Measurements from ENCODE around the gene EPB41L4B.

EPB41L4B gene

GRCh38 chr9:109199676-109200075 is 121.2 kb downstream of the EPB41L4B start:
- no peaks in the 10 kb centered on the region for H3K36me3 ChIP-seq (replicated peaks; ENCODE audit: low read depth, low read length)
- H2AFZ ChIP-seq (ENCODE audit: low read depth, low read length): no peak overlapping the region
- H3K4me1 ChIP-seq (ENCODE audit: low read length): peaks cover 3% of the 10 kb centered on the region; the same call in 1 of the 2 replicates
- H3K27ac ChIP-seq (ENCODE audit: low read length): no peak overlapping the region
- H3K9ac ChIP-seq (ENCODE audit: low read length): no peak overlapping the region
- H3K79me2 ChIP-seq (ENCODE audit: low read length): no peaks in the 10 kb centered on the region
- peaks cover 7% of the 10 kb centered on the region for H3K27me3 ChIP-seq (ENCODE audit: low read depth, low read length)
- TF ChIP-seq EZH2phosphoT487 (IDR thresholded peaks at IDR 0.05; ENCODE audit: low read depth) (no peak), CTCF (IDR thresholded peaks at IDR 0.05; ENCODE audit: low read depth, low read length) (no peak)
- no peak overlapping the region for H3K4me2 ChIP-seq (ENCODE audit: low read length)
- no peaks in the 10 kb centered on the region for H4K20me1 ChIP-seq (ENCODE audit: insufficient read depth, low read length)
- H3K9me3 ChIP-seq (ENCODE audit: insufficient read depth, low read length): no peaks in the 10 kb centered on the region
- H3K4me3 ChIP-seq (ENCODE audit: low read length): no peak overlapping the region

GRCh38 chr9:109198736-109199382 is 122.0 kb downstream of the EPB41L4B start:
- Histone ChIP-seq H3K79me2 (ENCODE audit: low read length) (no peaks in the 10 kb centered on the region), H3K9ac (ENCODE audit: low read length) (no peak overlapping the region), H4K20me1 (ENCODE audit: insufficient read depth, low read length) (no peaks in the 10 kb centered on the region), H3K4me3 (ENCODE audit: low read length) (no peak overlapping the region), H2AFZ (ENCODE audit: low read depth, low read length) (no peak overlapping the region), H3K9me3 (ENCODE audit: insufficient read depth, low read length) (no peaks in the 10 kb centered on the region), H3K4me1 (ENCODE audit: low read length) (peaks cover 7% of the 10 kb centered on the region), H3K27me3 (ENCODE audit: low read depth, low read length) (peaks cover 7% of the 10 kb centered on the region), H3K4me2 (ENCODE audit: low read length) (no peak overlapping the region), H3K27ac (ENCODE audit: low read length) (no peak overlapping the region), H3K36me3 (replicated peaks; ENCODE audit: low read depth, low read length) (no peaks in the 10 kb centered on the region)
- TF ChIP-seq EZH2phosphoT487 (IDR thresholded peaks at IDR 0.05; ENCODE audit: low read depth) (no peak), CTCF (IDR thresholded peaks at IDR 0.05; ENCODE audit: low read depth, low read length) (peak; percentile 37)

GRCh38 chr9:109193974-109194556 is 126.8 kb downstream of the EPB41L4B start:
- Histone ChIP-seq H3K4me1 (ENCODE audit: low read length) (peaks cover 28% of the 10 kb centered on the region), H3K79me2 (ENCODE audit: low read length) (no peaks in the 10 kb centered on the region), H4K20me1 (ENCODE audit: insufficient read depth, low read length) (no peaks in the 10 kb centered on the region), H3K4me2 (ENCODE audit: low read length) (no peak overlapping the region), H3K9ac (ENCODE audit: low read length) (no peak overlapping the region), H3K4me3 (ENCODE audit: low read length) (no peak overlapping the region), H3K9me3 (ENCODE audit: insufficient read depth, low read length) (no peaks in the 10 kb centered on the region), H3K27me3 (ENCODE audit: low read depth, low read length) (no peaks in the 10 kb centered on the region), H3K36me3 (replicated peaks; ENCODE audit: low read depth, low read length) (no peaks in the 10 kb centered on the region), H3K27ac (ENCODE audit: low read length) (no peak overlapping the region), H2AFZ (ENCODE audit: low read depth, low read length) (no peak overlapping the region)
- TF ChIP-seq CTCF (IDR thresholded peaks at IDR 0.05; ENCODE audit: low read depth, low read length) (no peak), EZH2phosphoT487 (IDR thresholded peaks at IDR 0.05; ENCODE audit: low read depth) (no peak)

- Histone ChIP-seq H4K20me1 (ENCODE audit: insufficient read depth, low read length) (no peaks in the 10 kb centered on the region), H3K9ac (ENCODE audit: low read length) (no peak overlapping the region), H3K27ac (ENCODE audit: low read length) (no peak overlapping the region), H3K4me1 (ENCODE audit: low read length) (peaks cover 26% of the 10 kb centered on the region), H3K79me2 (ENCODE audit: low read length) (no peaks in the 10 kb centered on the region), H3K9me3 (ENCODE audit: insufficient read depth, low read length) (no peaks in the 10 kb centered on the region), H3K4me3 (ENCODE audit: low read length) (peak overlapping the region; percentile 68), H3K4me2 (ENCODE audit: low read length) (peak overlapping the region; percentile 90), H3K36me3 (replicated peaks; ENCODE audit: low read depth, low read length) (no peaks in the 10 kb centered on the region), H3K27me3 (ENCODE audit: low read depth, low read length) (no peaks in the 10 kb centered on the region), H2AFZ (ENCODE audit: low read depth, low read length) (peak overlapping the region; percentile 58)
- TF ChIP-seq CTCF (IDR thresholded peaks at IDR 0.05; ENCODE audit: low read depth, low read length) (peak; percentile 91), EZH2phosphoT487 (IDR thresholded peaks at IDR 0.05; ENCODE audit: low read depth) (no peak)
Measured at GRCh38 chr9:109192732-109193361, 128.0 kb downstream of the EPB41L4B start.
